HG02970 (cell line): ENCODE measurements around the gene GGPS1.
"Not testable (repeated sequence)": the region's sequence is repeated elsewhere in the genome, so short reads cannot be mapped to it uniquely, and the experiment has no call there.

ENCODE experiments used
- ATAC-seq: cut with Tn5 transposase; IDR thresholded peaks from one replicate; pipeline ENCODE4 v1.9.1; 2021; ENCODE audit warnings: mild to moderate bottlenecking, moderate library complexity, moderate number of reproducible peaks; ENCODE audit not compliant: unreplicated experiment, low FRiP score

Gene GGPS1

DNA sequence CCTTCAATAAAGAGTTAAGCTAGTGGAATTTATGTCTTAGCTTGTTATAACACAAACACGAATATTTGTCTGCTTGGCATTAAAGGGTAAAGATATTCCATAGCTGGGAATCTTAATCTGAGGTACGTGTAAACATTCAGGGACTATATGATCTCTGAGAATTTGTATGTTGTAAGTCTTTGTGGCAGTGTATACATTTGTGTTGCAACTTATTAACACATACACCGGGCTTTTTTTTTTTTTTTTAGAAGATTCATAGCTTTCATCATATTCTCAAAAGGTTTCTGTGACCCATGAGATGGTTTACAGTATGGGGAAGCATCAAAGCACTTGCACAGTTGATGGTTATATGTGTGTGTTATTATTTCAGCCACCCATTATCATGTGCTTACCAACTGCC, 3.0 kb downstream of the GGPS1 start:
- ATAC-seq: no peak

- ATAC-seq: no peak
Measured at GRCh38 chr1:235336903-235337302, 8.5 kb downstream of the GGPS1 start.

DNA sequence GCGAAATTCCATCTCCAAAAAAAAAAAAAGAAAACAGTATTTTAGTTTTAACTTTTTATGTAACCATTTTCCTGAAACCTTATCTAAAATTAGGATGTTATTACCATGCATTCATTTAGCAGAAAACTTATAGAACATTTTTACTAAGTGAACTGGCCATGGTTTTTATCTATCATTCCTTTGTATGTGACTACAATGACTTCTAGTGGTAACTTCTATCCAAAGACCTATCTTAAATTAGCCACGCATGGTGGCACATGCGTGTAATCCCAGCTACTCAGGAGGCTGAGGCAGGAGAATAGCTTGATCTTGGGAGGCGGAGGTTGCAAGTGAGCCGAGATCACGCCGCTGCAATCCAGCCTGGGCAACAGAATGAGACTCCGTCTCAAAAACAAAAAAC, 11.4 kb downstream of the GGPS1 start:
- ATAC-seq: no peak

GRCh38 chr1:235341334-235341733, 13.0 kb downstream of the GGPS1 start:
- ATAC-seq: no peak

- ATAC-seq: no peak
Measured at GRCh38 chr1:235342039-235342438, 13.7 kb downstream of the GGPS1 start.

GRCh38 chr1:235342471-235342870, 14.1 kb downstream of the GGPS1 start:
- no peak for ATAC-seq

DNA sequence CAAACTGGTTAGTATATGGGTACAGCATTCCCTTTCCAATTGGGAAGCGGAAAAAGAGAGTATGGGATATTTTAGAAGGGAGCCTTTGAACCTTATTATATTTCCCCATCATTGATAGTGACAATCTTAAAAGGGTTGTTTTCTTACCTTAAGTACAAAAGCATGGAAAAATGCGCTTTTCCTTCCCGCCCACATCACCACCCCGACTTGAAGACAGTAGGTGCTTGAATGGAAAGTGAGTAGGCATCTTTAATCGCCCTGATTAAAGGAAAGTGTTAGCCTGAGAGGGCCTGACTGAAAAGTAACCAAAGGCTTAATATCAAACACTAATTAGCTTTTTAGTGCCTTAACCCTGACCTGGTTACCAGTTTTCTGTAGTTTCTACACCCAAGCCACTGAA, 15.4 kb downstream of the GGPS1 start:
- no peak for ATAC-seq

GRCh38 chr1:235351441-235351840, 23.1 kb downstream of the GGPS1 start:
- no peak for ATAC-seq

- ATAC-seq: no peak
Measured at GRCh38 chr1:235351898-235352297, 23.5 kb downstream of the GGPS1 start.

DNA sequence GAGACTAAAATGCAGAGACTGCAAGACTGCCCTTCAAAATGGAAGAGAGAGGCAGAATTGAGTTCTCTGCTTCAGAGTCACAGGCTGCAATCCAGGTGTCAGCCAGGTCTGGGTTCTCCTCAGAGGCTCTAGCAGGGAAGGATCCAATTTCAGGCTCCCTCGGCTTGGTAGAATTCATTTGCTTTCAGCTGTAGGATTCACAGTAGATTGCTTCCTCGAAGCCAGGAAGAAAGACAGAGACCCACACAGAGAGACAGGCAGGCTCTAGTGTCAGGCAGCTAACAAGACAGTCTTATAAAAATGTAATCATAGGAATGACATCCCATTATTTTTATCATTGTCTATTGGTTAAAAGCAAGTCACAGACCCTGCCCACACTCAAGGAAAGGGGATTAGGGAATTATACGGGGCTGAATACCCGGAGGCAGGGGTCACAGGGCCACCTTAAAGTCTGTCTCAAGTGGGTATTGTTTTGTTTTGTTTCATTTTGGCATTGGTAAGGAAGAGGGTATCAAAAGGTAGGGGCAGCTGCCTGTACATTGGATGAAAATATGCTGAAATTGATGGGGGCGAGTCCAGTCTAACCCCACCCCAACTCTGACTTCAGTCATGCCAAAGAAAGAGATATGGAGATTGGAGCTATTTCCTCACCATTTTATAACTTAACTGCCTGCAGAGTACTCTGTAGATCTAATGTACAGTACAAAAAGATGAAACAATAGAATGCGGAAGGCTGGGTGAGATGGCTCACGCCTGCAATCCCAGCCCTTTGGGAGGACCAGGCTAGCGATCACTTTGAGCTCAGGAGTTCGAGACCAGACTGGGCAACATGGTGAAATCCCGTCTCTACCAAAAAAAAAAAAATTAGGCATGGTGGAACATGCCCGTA, 29.4 kb downstream of the GGPS1 start:
- ATAC-seq: no peak

DNA sequence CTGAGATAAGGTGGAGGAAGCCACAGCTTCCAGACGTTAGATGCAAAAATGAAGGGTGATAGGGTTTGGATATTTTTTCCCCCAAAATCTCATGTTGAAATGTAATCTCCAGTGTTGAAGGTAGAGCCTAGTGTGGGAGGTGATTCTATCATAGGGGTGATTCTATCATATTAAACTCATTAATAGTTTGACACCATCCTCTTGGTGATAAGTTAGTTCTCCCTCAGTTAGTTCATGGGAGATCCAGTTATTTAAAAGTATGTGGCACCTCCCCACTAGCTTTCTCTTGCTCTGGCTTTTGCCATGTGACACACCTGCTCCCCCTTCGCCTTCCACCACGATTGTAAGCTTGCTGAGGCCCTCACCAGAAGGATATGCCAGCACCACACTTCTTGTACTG, 30.5 kb downstream of the GGPS1 start:
- no peak for ATAC-seq

- ATAC-seq: not testable (repeated sequence)
Measured at GRCh38 chr1:235364189-235364588, 35.8 kb downstream of the GGPS1 start.

- no peak for ATAC-seq
Measured at GRCh38 chr1:235366286-235366685, 37.9 kb downstream of the GGPS1 start.

GRCh38 chr1:235367000-235367908, 38.9 kb downstream of the GGPS1 start, which contains the start of gene TBCE:
Gene TBCE (plus strand): TSS chr1:235367427. CDS start chr1:235380050, 12,623 bp downstream.
- ATAC-seq: peak; percentile 100

GRCh38 chr1:235368428-235368827, 40.1 kb downstream of the GGPS1 start:
- ATAC-seq: no peak

DNA sequence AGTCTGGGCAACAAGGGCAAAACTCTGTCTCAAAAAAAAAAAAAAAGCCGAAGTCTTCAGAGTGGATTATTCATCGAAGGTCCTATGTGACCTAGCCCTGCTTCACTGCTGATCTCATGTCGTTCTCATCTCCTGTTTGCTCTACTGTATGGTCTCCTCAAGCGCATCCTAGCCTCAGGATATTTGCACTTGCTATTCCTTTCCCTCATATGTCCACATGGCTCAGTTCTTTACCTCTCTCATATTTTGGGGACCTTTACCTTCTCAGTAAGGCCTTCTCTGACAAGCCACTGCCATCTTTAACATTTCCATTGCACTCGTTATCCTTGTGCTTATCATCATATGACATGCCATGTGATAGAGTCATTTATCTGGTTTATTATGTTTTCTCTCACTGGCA, 41.4 kb downstream of the GGPS1 start:
- ATAC-seq: no peak

DNA sequence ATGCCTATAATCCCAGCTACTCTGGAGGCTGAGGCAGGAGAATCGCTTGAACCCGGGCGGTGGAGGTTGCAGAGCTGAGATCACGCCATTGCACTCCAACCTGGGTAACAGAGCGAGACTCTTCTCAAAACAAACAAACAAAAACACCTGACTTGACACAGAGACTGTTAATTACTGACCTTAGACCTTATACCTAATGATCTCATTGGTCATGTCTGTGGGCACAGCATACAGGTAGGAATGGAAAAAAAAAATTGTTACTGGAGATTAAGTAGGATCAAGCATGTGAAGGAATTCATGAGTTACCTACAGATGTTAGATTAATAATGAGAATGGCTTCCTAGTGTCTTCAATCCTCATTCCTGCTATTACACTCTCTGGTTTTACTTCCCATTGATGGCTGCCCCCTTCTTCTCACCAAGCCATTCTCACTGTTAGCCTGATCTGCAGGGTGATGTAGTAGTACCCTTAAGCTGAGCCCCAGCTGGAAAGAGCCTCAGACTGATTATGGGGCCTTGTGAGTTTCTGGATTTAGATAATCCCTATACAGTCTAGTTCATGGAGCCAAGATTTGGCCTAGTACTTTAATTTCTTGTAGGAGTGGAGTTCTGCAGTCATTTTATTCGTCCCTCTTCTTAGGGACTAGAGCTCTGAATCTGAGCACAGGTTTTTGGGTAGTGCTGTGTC, 47.7 kb downstream of the GGPS1 start:
- ATAC-seq: no peak

DNA sequence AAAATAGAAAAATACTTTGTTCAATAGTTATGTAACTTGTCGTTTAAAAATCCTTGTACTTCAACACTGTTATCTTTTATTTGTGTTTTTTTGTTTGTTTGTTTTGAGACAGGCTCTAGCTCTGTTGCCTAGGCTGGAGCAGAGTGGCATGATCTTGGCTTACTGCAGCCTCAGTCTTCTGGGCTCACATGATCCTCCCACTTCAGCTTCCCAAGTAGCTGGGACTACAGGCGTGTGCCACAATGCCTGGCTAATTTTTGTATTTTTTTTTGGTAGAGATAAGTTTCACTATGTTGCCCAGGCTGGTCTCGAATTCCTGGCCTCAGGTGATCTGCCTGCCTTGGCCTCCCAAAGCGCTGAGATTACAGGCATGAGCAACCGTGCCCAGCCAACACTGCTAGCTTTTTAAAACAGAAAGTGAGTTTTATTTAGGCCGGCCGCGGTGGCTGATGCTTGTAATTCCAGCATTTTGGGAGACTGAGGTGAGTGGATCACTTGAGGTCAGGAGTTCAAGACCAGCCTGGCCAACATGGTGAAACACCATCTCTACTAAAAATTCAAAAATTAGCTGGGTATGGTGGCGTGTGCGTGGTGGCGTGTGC, 49.9 kb downstream of the GGPS1 start:
- not testable (repeated sequence) for ATAC-seq

DNA sequence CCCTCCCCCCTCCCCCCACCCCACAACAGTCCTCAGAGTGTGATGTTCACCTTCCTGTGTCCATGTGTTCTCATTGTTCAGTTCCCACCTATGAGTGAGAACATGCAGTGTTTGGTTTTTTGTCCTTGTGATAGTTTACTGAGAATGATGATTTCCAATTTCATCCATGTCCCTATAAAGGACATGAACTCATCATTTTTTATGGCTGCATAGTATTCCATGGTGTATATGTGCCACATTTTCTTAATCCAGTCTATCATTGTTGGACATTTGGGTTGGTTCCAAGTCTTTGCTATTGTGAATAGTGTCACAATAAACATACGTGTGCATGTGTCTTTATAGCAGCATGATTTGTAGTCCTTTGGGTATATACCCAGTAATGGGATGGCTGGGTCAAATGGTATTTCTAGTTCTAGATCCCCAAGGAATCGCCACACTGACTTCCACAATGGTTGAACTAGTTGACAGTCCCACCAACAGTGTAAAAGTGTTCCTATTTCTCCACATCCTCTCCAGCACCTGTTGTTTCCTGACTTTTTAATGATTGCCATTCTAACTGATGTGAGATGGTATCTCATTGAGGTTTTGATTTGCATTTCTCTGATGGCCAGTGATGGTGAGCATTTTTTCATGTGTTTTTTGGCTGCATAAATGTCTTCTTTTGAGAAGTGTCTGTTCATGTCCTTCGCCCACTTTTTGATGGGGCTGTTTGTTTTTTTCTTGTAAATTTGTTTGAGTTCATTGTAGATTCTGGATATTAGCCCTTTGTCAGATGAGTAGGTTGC, 53.8 kb downstream of the GGPS1 start:
- ATAC-seq: not testable (repeated sequence)
